GM18508 (cell line): ENCODE data around the gene EDN1.
"Not testable (repeated sequence)": the region's sequence is repeated elsewhere in the genome, so short reads cannot be mapped to it uniquely, and the experiment has no call there.

ENCODE experiments used
- ATAC-seq: cut with Tn5 transposase; IDR thresholded peaks from one replicate; pipeline ENCODE4 v1.9.1; 2021; ENCODE audit warnings: moderate number of reproducible peaks; ENCODE audit not compliant: insufficient read depth, unreplicated experiment

Gene EDN1

DNA sequence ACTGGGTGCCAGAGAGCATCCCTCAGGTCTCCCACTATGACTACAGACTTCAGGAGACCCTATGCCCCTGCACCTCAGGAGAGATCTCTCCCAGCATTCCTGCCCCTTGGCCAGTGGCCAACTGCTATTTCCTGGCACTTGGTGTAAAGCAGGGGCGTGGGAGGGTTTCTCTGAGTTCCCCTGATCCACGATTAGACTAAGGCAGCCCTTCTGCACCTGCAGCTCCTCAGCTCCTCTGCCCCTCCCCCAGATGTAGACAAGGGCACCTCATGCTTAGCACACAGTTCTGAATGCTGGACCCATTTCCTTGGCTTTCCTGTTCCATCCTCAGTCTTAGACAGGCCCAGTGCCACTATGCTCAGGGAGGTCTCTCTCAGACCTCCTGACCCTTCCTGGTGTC, 28.6 kb downstream of the EDN1 start:
- ATAC-seq, result no peak

GRCh38 chr6:12320074-12320473, 29.9 kb downstream of the EDN1 start:
- not testable (repeated sequence) for ATAC-seq

GRCh38 chr6:12324099-12324498, 33.9 kb downstream of the EDN1 start:
- no peak for ATAC-seq

- ATAC-seq, result no peak
Measured at GRCh38 chr6:12324748-12325147, 34.6 kb downstream of the EDN1 start.

- ATAC-seq, result no peak
Measured at GRCh38 chr6:12325872-12326271, 35.7 kb downstream of the EDN1 start.

DNA sequence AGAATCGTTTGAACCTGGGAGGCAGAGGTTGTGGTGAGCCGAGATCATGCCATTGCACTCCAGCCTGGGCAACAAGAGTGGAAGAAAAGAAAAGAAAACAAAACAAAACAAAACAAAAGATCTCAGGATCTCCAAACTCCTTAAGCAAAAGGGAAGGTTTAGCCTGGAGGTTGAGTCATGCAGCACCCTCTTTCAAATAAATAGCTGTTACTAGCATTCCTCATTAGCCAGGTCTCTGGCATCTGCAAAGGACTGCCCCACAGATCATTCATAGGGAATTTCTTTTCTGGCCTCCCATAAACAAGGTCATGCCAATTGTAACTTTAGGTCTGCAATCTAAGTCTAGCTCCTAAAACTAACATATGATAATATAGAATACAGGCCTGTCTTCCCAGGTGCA, 37.2 kb downstream of the EDN1 start:
- no peak for ATAC-seq

DNA sequence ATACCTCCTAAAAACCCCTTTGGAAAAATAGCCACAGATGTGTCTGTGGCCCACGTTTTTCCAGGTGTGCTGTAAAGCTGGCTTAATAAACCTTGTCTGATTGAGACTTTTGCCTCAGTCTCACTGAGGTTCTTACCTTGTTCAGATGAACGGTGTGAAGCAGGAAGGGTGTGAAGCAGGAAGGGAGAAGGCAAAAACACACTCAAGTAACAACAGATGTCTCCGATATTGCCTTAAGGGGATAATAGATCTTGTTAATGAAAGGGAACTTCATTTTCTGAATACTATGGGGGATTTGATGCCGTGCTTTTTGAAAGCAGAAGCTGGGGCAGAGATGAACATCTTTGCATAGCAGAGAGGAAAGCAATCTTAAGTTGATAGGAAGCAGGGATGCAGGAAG, 37.8 kb downstream of the EDN1 start:
- ATAC-seq, result no peak

- no peak for ATAC-seq
Measured at GRCh38 chr6:12328701-12329100, 38.5 kb downstream of the EDN1 start.

- no peak for ATAC-seq
Measured at GRCh38 chr6:12331474-12331873, 41.3 kb downstream of the EDN1 start.

DNA sequence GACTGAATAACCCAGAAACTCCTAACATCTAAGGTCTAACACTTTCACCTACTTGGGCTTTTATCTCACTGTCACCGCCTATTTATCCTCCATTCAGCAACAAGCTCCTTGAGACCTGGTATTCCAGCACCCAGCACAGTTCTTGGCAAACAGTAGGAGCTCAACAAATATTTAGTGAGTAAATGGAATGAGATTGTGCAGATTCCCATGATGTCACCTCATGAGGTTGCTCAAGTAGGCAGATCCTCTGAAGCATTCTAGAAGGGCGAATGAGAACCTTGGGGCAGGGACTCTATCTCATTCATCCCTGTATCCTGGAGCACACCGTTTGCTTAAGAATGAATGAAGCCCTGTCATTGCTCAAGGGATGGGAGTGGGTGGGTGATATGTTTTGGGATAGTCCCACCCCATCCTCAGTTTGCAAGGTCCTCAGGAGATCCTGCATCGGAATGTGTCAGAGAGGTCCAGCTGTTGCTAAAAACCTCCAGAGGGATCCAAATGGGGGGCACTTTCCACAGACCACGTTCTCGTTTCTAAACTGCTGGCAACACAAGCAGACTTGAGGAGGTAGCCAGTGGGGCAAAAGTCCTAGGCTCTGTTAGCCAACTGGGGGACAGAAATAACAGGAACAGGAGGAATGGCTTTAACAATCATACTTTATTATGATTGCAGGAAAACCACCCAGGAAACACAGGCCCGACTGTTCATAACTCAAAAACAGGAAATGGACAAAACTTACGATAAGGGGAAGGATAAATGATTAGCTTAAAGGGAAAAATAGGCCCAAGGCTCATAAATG, 42.0 kb downstream of the EDN1 start:
- ATAC-seq, result no peak

GRCh38 chr6:12332750-12333079, 42.6 kb downstream of the EDN1 start:
- ATAC-seq, result not testable (repeated sequence)

DNA sequence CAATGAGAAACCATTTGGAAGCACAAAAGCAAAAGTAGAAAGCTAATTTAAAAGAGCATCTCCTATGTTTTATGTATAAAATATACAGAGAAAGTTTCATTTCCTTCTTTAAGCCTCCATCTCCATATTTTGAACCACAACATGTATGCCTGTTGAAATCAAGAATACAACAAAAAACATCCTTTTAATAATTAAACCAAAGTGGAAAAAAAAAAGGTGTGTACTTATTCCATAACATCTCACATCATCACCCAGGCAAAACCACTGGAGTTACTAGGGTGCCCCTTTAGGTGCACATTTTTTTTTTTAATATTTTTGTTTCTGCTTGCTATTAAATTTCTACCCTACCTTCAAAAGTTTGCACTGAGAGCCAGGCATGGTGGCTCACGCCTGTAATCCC, 43.0 kb downstream of the EDN1 start:
- no peak for ATAC-seq

DNA sequence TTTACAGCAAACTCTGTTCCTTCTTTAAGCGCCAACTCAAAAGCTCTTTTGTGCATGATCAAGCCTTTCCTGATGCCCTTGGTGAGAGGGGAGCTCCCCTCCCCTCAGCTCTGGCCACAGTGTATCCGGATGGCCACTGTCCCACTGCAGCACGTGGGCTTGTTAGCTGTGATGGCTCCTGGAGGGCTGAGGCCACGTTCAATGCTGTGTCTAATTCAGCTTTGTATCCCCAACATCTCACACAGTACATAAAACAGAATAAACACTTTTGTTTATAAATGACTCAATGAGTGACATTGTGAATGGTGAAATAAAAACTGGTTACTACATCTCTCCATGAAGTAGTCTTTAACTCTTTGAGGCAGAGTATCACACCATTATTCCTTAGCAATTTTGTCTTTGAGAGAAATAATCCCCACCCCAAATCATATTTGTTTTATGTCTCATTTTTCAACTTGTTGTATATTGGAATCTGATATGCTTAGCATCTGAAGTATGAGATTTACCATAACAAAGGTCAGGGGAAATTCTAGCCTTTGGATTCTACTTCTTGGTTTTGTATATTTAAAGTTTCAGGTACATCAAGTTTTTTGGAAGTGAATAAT, 44.5 kb downstream of the EDN1 start:
- ATAC-seq, result no peak

DNA sequence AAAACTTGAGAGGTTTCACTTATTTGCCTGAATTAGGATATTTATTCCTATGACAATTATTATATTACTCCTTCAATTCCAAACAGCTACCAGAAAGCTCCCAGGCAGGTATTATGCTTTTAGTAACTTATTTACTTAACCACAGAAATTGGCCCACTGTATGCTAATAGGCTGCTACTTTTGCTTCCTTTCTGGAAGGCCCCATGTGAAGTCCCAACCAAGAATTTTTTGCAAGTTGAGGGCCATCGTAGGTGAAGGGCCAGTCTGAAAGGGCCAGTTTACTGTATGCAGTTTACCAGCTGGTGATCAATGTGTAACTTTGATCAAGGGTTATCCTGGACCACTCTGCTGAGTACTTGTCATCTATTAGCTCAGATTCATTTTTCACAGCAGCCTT, 45.0 kb downstream of the EDN1 start:
- ATAC-seq, result peak; percentile 52

GRCh38 chr6:12335717-12336116, 45.6 kb downstream of the EDN1 start:
- no peak for ATAC-seq

GRCh38 chr6:12336121-12336971, 46.2 kb downstream of the EDN1 start:
- ATAC-seq, result no peak

- no peak for ATAC-seq
Measured at GRCh38 chr6:12339022-12339421, 48.9 kb downstream of the EDN1 start.

GRCh38 chr6:12339808-12340487, 49.8 kb downstream of the EDN1 start:
- ATAC-seq, result no peak

- ATAC-seq, result no peak
Measured at GRCh38 chr6:12340488-12340818, 50.3 kb downstream of the EDN1 start.

- no peak for ATAC-seq
Measured at GRCh38 chr6:12342664-12343063, 52.5 kb downstream of the EDN1 start.

DNA sequence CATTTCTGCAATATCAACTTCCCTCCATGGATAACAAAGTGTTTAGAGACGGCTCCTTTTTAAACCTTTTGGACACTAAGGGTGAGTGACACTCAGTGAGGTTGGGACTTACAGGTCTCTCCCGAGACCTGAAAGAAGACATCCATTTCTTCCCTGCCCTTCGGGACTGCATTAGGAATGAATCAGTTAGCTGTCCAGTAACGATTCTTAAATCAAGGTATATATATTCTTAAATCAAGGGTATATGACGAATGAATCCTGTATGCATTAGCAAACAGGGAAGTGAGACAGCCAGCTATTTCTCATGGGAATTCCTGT, 52.9 kb downstream of the EDN1 start:
- no peak for ATAC-seq
